CD4-positive, alpha-beta memory T cell (primary cell): ENCODE results near the gene PRTFDC1. TPM values are rescaled to one million over a fixed set of nuclear protein-coding genes. Genes with fewer than 3 reads are reported as not detected.

Experiments used
- CTCF ChIA-PET: fragments of 350-600 bp; sonication (Branson Sonifier 250); formaldehyde crosslinking; loops from one replicate; lab custom pipeline; 2021; ENCODE audit warnings: inconsistent platforms; ENCODE audit not compliant: partially characterized antibody; lab: Charles Lee
- POLR2A ChIA-PET: fragments of 350-600 bp; sonication (Branson Sonifier 250); formaldehyde crosslinking; loops from one replicate; lab custom pipeline; 2021; ENCODE audit not compliant: partially characterized antibody; lab: Charles Lee
- DNase-seq, 5 donors: peaks; one replicate each; pipeline versions ENCODE4 v3.0.0 to v3.0.0-alpha.2; 2020 to 2022; ENCODE audit warnings: mixed read lengths in 1 of 5
- H3K27ac ChIP-seq: one replicate; pipeline ENCODE4 v1.7.0; 2013; ENCODE audit warnings: low read depth, low read length
- H3K27me3 ChIP-seq: 2 replicates; pipeline ENCODE4 v1.7.0; 2013; ENCODE audit warnings: mild to moderate bottlenecking, low read length, moderate library complexity; ENCODE audit not compliant: insufficient read depth
- H3K36me3 ChIP-seq: 2 replicates; pipeline ENCODE4 v1.7.0; 2013; ENCODE audit warnings: mild to moderate bottlenecking, low read length, moderate library complexity; ENCODE audit not compliant: insufficient read depth
- H3K4me1 ChIP-seq: 2 replicates; pipeline ENCODE4 v1.7.0; 2013; ENCODE audit warnings: mild to moderate bottlenecking, low read length, moderate library complexity; ENCODE audit not compliant: insufficient read depth
- H3K4me3 ChIP-seq, 2 donors: one replicate each; pipeline ENCODE4 v1.7.0; 2013; ENCODE audit warnings: low read length in 2 of 2, mild to moderate bottlenecking in 1 of 2
- H3K9me3 ChIP-seq, 2 donors: one replicate each; pipeline ENCODE4 v1.7.0; 2013; ENCODE audit warnings: low read length in 2 of 2, control low read depth in 1 of 2; ENCODE audit not compliant: control insufficient read depth in 1 of 2
- H3K27ac Mint-ChIP-seq, 7 donors: one replicate each; pipeline ENCODE4 v1.8.0; 2020 to 2021; ENCODE audit warnings: mixed read lengths in 7 of 7, mild to moderate bottlenecking in 6 of 7, inconsistent platforms in 3 of 7, moderate library complexity in 3 of 7
- H3K27me3 Mint-ChIP-seq, 2 donors: one replicate each; pipeline ENCODE4 v1.8.0; 2020 to 2021; ENCODE audit warnings: mixed read lengths in 2 of 2
- H3K36me3 Mint-ChIP-seq, 2 donors: one replicate each; pipeline ENCODE4 v1.8.0; 2020 to 2021; ENCODE audit warnings: mixed read lengths in 2 of 2, inconsistent platforms in 1 of 2, mild to moderate bottlenecking in 1 of 2
- H3K4me1 Mint-ChIP-seq, 4 donors: one replicate each; pipeline ENCODE4 v1.8.0; 2020 to 2021; ENCODE audit warnings: mixed read lengths in 4 of 4, mild to moderate bottlenecking in 1 of 4
- H3K4me3 Mint-ChIP-seq, 8 donors: one replicate each; pipeline ENCODE4 v1.8.0; 2020 to 2021; ENCODE audit warnings: mixed read lengths in 8 of 8, mild to moderate bottlenecking in 7 of 8, moderate library complexity in 6 of 8, inconsistent platforms in 3 of 8
- H3K9me3 Mint-ChIP-seq, 8 donors: one replicate each; pipeline ENCODE4 v1.8.0; 2020 to 2021; ENCODE audit warnings: mixed read lengths in 8 of 8, mild to moderate bottlenecking in 5 of 8, inconsistent platforms in 3 of 8, moderate library complexity in 1 of 8
- intact Hi-C: fragments of 100-400 bp; cut with micrococcal nuclease; formaldehyde crosslinking; loops from one replicate; pipeline ENCODE4 v1.15.1; 2023
- polyA plus RNA-seq, 2 donors: library from polyadenylated mRNA; unstranded; fragments of 300-500 nt; fragmentation: Illumina TruSeq; gene quantifications; one replicate each; pipeline ENCODE4 v1.2.3, GENCODE V29; 2021
- total RNA-seq, 2 experiments: library from RNA; stranded (reverse); gene quantifications; one replicate each; pipeline ENCODE4 v1.2.3, GENCODE V29; 2021

Gene PRTFDC1
- total and polyA plus RNA-seq, 4 experiments from 2014 or later: 0.21 to 0.97 (median 0.31) TPM

DNA sequence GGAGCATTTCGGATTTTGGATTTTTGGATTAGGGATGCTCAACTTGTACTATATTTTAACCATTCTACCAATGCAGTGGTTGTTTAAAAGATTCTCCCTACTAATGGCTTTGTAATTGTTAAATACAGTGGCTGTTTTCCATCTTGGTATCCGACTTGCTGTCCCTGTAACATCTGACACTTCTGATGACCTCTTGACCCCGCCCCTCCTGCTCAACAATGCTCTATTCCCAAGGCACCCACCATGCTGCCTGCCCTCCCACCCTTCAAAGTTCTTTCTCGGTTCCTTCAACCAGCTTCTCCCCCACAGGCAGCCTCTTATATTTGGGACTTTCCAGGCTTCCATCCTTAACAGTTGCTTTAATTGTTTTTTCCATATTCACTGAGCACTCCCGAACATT lies 2.0 kb downstream of the PRTFDC1 start:
- no peak for DNase-seq
- ChIA-PET CTCF (interaction anchor here (2.2 kb wide), 1 partner anchor 241 kb away, joined by 6 read pairs; no protein-coding TSS in a partner anchor), POLR2A (no interaction called here)
- Mint-ChIP-seq H3K27ac (peak overlapping the region in 1 of 7 donors; percentile 80), H3K4me3 (peak overlapping the region in 4 of 8 donors; percentile 14 to 63 (median 36)), H3K36me3 (no peaks in the 10 kb centered on the region), H3K4me1 (peaks cover 15 to 40% (median 24%) of the 10 kb centered on the region in 4 donors), H3K9me3 (peaks cover 0 to 4% (median 0%) of the 10 kb centered on the region in 8 donors), H3K27me3 (no peaks in the 10 kb centered on the region)
- H3K9me3 ChIP-seq: no peaks in the 10 kb centered on the region
- no peak overlapping the region for H3K4me3 ChIP-seq
- intact Hi-C loops: no loop called here
- H3K36me3 ChIP-seq: no peaks in the 10 kb centered on the region
- H3K27ac ChIP-seq: no peak overlapping the region
- H3K4me1 ChIP-seq: peaks cover 19% of the 10 kb centered on the region
- no peaks in the 10 kb centered on the region for H3K27me3 ChIP-seq

DNA sequence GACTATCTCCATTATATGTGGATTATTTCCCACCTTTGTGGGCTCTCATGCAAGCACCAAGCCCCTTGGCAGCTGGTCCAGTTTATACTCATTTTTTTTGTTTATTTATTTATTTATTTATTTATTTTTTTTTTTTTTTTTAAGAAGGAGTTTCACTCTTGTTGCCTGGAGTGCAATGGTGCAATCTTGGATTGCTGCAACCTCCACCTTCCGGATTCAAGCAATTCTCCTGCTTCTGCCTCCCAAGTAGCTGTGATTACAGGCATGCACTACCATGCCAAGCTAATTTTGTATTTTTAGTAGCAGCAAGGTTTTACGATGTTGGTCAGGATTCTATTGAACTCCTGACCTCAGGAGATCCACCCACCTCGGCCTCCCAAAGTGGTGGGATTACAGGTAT lies 2.8 kb downstream of the PRTFDC1 start:
- H3K27me3 Mint-ChIP-seq: no peaks in the 10 kb centered on the region
- H3K27ac Mint-ChIP-seq: peak overlapping the region in 1 of 7 donors; percentile 79
- no peak for DNase-seq
- H3K36me3 ChIP-seq: no peaks in the 10 kb centered on the region
- CTCF ChIA-PET: no interaction called here
- peaks cover 19% of the 10 kb centered on the region for H3K4me1 ChIP-seq
- H3K36me3 Mint-ChIP-seq: no peaks in the 10 kb centered on the region
- H3K4me1 Mint-ChIP-seq: peaks cover 15 to 40% (median 26%) of the 10 kb centered on the region in 4 donors
- no peak overlapping the region for H3K4me3 Mint-ChIP-seq
- H3K27ac ChIP-seq: no peak overlapping the region
- no peaks in the 10 kb centered on the region for H3K9me3 ChIP-seq
- intact Hi-C loops: loop anchor here (10.0 kb wide), 1 partner anchor 125 kb away; no protein-coding TSS in a partner anchor
- H3K4me3 ChIP-seq: no peak overlapping the region
- no peaks in the 10 kb centered on the region for H3K27me3 ChIP-seq
- peaks cover 0 to 4% (median 0%) of the 10 kb centered on the region in 8 donors for H3K9me3 Mint-ChIP-seq
- POLR2A ChIA-PET: no interaction called here

DNA sequence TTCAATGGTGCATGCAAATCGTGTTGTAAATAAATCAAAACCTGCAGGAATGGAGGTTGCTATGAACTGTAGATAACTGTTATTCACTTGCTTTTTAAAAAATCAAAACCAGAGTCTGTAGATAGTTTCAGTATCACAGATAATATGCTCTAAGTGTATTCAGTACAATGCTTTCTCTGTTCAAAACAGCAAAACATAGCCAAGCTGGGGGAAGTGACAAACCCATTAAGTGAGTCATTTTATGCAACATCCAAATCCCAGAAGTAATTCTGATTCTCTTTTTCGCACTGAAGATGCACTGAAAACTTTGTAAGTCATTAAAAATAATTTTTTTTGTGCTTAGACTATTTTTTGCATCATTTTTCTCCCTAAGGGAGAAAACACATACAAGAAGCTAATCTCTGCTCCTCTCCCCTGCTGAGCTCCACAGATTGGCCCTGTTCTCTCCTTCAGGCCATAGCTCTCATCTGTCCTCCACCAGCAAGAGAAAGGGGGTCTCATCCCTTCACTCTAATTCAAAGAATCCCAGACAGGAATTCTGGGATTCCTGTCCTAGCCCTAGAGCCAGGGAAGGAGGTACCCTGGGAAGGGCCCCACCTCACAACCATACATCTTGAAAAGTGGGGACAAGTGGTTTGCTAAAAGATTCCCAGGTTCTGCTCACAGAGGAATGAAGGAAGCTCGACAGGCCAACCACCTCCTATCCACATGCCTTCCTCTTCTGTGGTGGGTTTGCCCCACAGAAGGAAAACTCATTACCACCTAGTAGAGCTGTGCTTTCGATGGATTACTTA lies 4.9 kb downstream of the PRTFDC1 start:
- no peaks in the 10 kb centered on the region for H3K9me3 ChIP-seq
- H3K27me3 ChIP-seq: no peaks in the 10 kb centered on the region
- H3K36me3 Mint-ChIP-seq: no peaks in the 10 kb centered on the region
- H3K36me3 ChIP-seq: no peaks in the 10 kb centered on the region
- peaks cover 11% of the 10 kb centered on the region for H3K4me1 ChIP-seq
- no peak overlapping the region for H3K4me3 Mint-ChIP-seq
- H3K4me3 ChIP-seq: no peak overlapping the region
- H3K27ac Mint-ChIP-seq: peak overlapping the region in 4 of 7 donors; percentile 4 to 48 (median 18)
- peaks cover 13 to 24% (median 17%) of the 10 kb centered on the region in 4 donors for H3K4me1 Mint-ChIP-seq
- ChIA-PET CTCF (interaction anchor here (0.7 to 1.2 kb wide), 3 partner anchors 133 to 330 kb away, joined by 3 to 4 read pairs (median 3); no protein-coding TSS in a partner anchor), POLR2A (interaction anchor here (0.5 to 1.4 kb wide), 3 partner anchors 97 to 222 kb away, joined by 3 to 4 read pairs (median 3); no protein-coding TSS in a partner anchor)
- H3K27ac ChIP-seq: no peak overlapping the region
- intact Hi-C loops: loop anchor here (10.0 kb wide), 1 partner anchor 123 kb away; no protein-coding TSS in a partner anchor
- DNase-seq: no peak
- peaks cover 0 to 4% (median 0%) of the 10 kb centered on the region in 8 donors for H3K9me3 Mint-ChIP-seq
- no peaks in the 10 kb centered on the region for H3K27me3 Mint-ChIP-seq

- Mint-ChIP-seq H3K36me3 (no peaks in the 10 kb centered on the region), H3K27me3 (no peaks in the 10 kb centered on the region), H3K4me3 (no peak overlapping the region), H3K27ac (no peak overlapping the region), H3K4me1 (peaks cover 9 to 12% (median 11%) of the 10 kb centered on the region in 4 donors), H3K9me3 (peaks cover 0 to 4% (median 0%) of the 10 kb centered on the region in 8 donors)
- POLR2A ChIA-PET: no interaction called here
- CTCF ChIA-PET: no interaction called here
- H3K9me3 ChIP-seq: no peaks in the 10 kb centered on the region
- H3K4me3 ChIP-seq: no peak overlapping the region
- H3K4me1 ChIP-seq: peaks cover 6% of the 10 kb centered on the region
- H3K27me3 ChIP-seq: no peaks in the 10 kb centered on the region
- no peaks in the 10 kb centered on the region for H3K36me3 ChIP-seq
- no peak overlapping the region for H3K27ac ChIP-seq
- no peak for DNase-seq
- intact Hi-C loops: loop anchor here (10.0 kb wide), 1 partner anchor 120 kb away; no protein-coding TSS in a partner anchor
Observed at GRCh38 chr10:24944512-24945255, 7.7 kb downstream of the PRTFDC1 start.

DNA sequence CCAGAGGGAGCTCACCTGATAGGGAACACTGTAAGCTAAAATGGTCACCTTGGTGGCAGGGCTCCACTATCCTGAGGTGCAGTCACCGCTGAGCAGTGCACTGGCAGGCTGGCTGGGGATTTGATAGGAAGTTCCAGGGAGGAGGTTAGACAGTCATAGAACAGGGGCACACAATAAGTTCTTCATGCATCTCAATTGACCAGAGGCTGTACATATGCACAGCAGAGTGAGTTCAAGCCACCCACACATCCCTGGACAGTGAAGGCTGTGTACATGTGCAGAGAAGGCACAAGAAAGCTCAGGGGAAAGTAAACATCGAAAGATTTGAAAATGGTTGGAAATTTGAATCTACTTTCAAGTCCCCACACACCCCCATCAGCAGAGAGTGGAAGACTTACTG lies 13.9 kb downstream of the PRTFDC1 start:
- POLR2A ChIA-PET: no interaction called here
- no peak overlapping the region for H3K4me3 Mint-ChIP-seq

DNA sequence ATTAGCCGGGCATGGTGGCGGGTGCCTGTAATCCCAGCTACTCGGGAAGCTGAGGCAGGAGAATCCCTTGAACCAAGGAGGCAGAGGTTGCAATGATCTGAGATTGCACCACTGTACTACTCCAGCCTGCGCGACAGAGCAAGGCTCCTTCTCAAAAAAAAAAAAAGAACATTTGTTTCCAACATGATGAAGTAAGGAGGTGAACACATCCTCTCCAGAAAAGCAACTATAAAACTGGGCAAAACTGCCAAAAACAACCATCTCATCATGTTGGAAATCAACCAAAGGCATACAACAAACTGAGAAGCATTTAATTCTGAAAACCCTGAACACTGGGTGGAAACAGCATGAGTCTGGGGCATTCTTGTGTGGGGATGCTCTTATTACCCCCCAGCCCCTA lies 14.3 kb downstream of the PRTFDC1 start:
- no peaks in the 10 kb centered on the region for H3K9me3 ChIP-seq
- peaks cover 0 to 1% (median 0%) of the 10 kb centered on the region in 4 donors for H3K4me1 Mint-ChIP-seq
- H3K27ac Mint-ChIP-seq: no peak overlapping the region
- no peak for DNase-seq
- H3K4me3 ChIP-seq: no peak overlapping the region
- intact Hi-C loops: loop anchor here (5.0 kb wide), 1 partner anchor 36 kb away; no protein-coding TSS in a partner anchor
- ChIA-PET POLR2A (no interaction called here), CTCF (interaction anchor here (1.2 kb wide), 1 partner anchor 8 kb away, joined by 3 read pairs; no protein-coding TSS in a partner anchor)
- H3K4me1 ChIP-seq: no peaks in the 10 kb centered on the region
- H3K9me3 Mint-ChIP-seq: no peaks in the 10 kb centered on the region
- H3K4me3 Mint-ChIP-seq: no peak overlapping the region
- H3K36me3 Mint-ChIP-seq: no peaks in the 10 kb centered on the region
- H3K36me3 ChIP-seq: no peaks in the 10 kb centered on the region
- no peaks in the 10 kb centered on the region for H3K27me3 Mint-ChIP-seq
- no peak overlapping the region for H3K27ac ChIP-seq
- no peaks in the 10 kb centered on the region for H3K27me3 ChIP-seq

More for the DNA sequence above, 13.9 kb downstream of the PRTFDC1 start:
- Mint-ChIP-seq H3K27me3 (no peaks in the 10 kb centered on the region), H3K4me1 (peaks cover 0 to 1% (median 0%) of the 10 kb centered on the region in 4 donors), H3K36me3 (no peaks in the 10 kb centered on the region), H3K9me3 (no peaks in the 10 kb centered on the region), H3K27ac (no peak overlapping the region)
- no peaks in the 10 kb centered on the region for H3K9me3 ChIP-seq
- H3K4me1 ChIP-seq: no peaks in the 10 kb centered on the region
- no peak overlapping the region for H3K4me3 ChIP-seq
- H3K36me3 ChIP-seq: no peaks in the 10 kb centered on the region
- DNase-seq: no peak
- H3K27ac ChIP-seq: no peak overlapping the region
- no peaks in the 10 kb centered on the region for H3K27me3 ChIP-seq
- intact Hi-C loops: loop anchor here (5.0 kb wide), 1 partner anchor 36 kb away; no protein-coding TSS in a partner anchor
- CTCF ChIA-PET: interaction anchor here (1.2 kb wide), 1 partner anchor 9 kb away, joined by 3 read pairs; no protein-coding TSS in a partner anchor
